CD4-positive, CD25-positive, alpha-beta regulatory T cell (primary cell): ENCODE results near the gene LRP1-AS. TPM values are rescaled to one million over a fixed set of nuclear protein-coding genes. Genes with fewer than 3 reads are reported as not detected.

Source experiments
- ATAC-seq, 2 donors: fragments of 150-1000 bp; cut with Tn5 transposase; one replicate each; pipeline ENCODE4 v1.10.0; 2021; ENCODE audit warnings: low read depth in 2 of 2, moderate number of reproducible peaks in 2 of 2, moderate library complexity in 1 of 2
- DNase-seq, 3 donors: peaks; one replicate each; pipeline versions ENCODE4 v3.0.0 to v3.0.0-alpha.2; 2012 to 2022; ENCODE audit warnings: mixed read lengths in 1 of 3
- H3K27ac ChIP-seq: one replicate; pipeline ENCODE4 v1.7.0; 2013; ENCODE audit warnings: mild to moderate bottlenecking, low read length; ENCODE audit not compliant: insufficient read depth, poor library complexity, severe bottlenecking
- H3K27me3 ChIP-seq: one replicate; pipeline ENCODE4 v1.7.0; 2013; ENCODE audit warnings: low read length; ENCODE audit not compliant: control insufficient read depth, insufficient read depth
- H3K36me3 ChIP-seq: one replicate; pipeline ENCODE4 v1.7.0; 2013; ENCODE audit warnings: mild to moderate bottlenecking, low read length, moderate library complexity; ENCODE audit not compliant: control insufficient read depth, insufficient read depth
- H3K4me1 ChIP-seq: 2 replicates; pipeline ENCODE4 v1.7.0; 2013; ENCODE audit warnings: mild to moderate bottlenecking, low read length; ENCODE audit not compliant: insufficient read depth, control insufficient read depth, poor library complexity, severe bottlenecking
- H3K4me3 ChIP-seq: one replicate; pipeline ENCODE4 v1.7.0; 2013; ENCODE audit warnings: low read depth, mild to moderate bottlenecking, low read length, moderate library complexity
- H3K9me3 ChIP-seq, 2 experiments: 1 replicate in 1 of 2; 2 replicates in 1 of 2; pipeline ENCODE4 v1.7.0; 2013; ENCODE audit warnings: low read length in 2 of 2, mild to moderate bottlenecking in 1 of 2, moderate library complexity in 1 of 2; ENCODE audit not compliant: control insufficient read depth in 2 of 2
- H3K27ac Mint-ChIP-seq, 3 donors: one replicate each; pipeline ENCODE4 v1.8.0; 2020 to 2022; ENCODE audit warnings: mild to moderate bottlenecking in 3 of 3, mixed read lengths in 3 of 3, moderate library complexity in 2 of 3
- H3K27me3 Mint-ChIP-seq: one replicate; pipeline ENCODE4 v1.8.0; 2022; ENCODE audit warnings: mild to moderate bottlenecking, mixed read lengths
- H3K36me3 Mint-ChIP-seq: one replicate; pipeline ENCODE4 v1.8.0; 2020; ENCODE audit warnings: mixed read lengths
- H3K4me1 Mint-ChIP-seq, 4 donors: one replicate each; pipeline ENCODE4 v1.8.0; 2020 to 2022; ENCODE audit warnings: mixed read lengths in 4 of 4, mild to moderate bottlenecking in 1 of 4
- H3K4me3 Mint-ChIP-seq, 4 donors: one replicate each; pipeline ENCODE4 v1.8.0; 2020 to 2022; ENCODE audit warnings: mild to moderate bottlenecking in 4 of 4, mixed read lengths in 4 of 4, moderate library complexity in 3 of 4
- H3K9me3 Mint-ChIP-seq, 7 donors: one replicate each; pipeline ENCODE4 v1.8.0; 2020 to 2022; ENCODE audit warnings: mixed read lengths in 7 of 7, mild to moderate bottlenecking in 3 of 7, moderate library complexity in 2 of 7
- polyA plus RNA-seq, 4 donors: library from polyadenylated mRNA; unstranded; fragments of 300-500 nt; fragmentation: Illumina TruSeq; gene quantifications; one replicate each; pipeline ENCODE4 v1.2.3, GENCODE V29; 2021
- total RNA-seq: library from RNA; stranded (reverse); gene quantifications from one replicate; pipeline ENCODE4 v1.2.3, GENCODE V29; 2022

Gene LRP1-AS
- total and polyA plus RNA-seq, 5 donors from 2014 or later = not detected

- Histone ChIP-seq H3K36me3 (no peaks in the 10 kb centered on the region), H3K27me3 (no peaks in the 10 kb centered on the region), H3K4me1 (no peaks in the 10 kb centered on the region), H3K4me3 (no peak overlapping the region), H3K9me3 (no peaks in the 10 kb centered on the region), H3K27ac (no peak overlapping the region)
- ATAC-seq (no peak), DNase-seq (no peak)
- Mint-ChIP-seq H3K4me1 (peaks cover 0 to 2% (median 0%) of the 10 kb centered on the region in 4 donors), H3K9me3 (no peaks in the 10 kb centered on the region), H3K27me3 (no peaks in the 10 kb centered on the region), H3K27ac (peak overlapping the region in 1 of 3 donors; percentile 42), H3K4me3 (no peak overlapping the region), H3K36me3 (peaks cover 4% of the 10 kb centered on the region)
Measured at GRCh38 chr12:57142121-57142520, 5.3 kb downstream of the LRP1-AS start.

- DNase-seq (no peak), ATAC-seq (no peak)
- no peak overlapping the region for H3K27ac ChIP-seq
- H3K36me3 ChIP-seq = no peaks in the 10 kb centered on the region
- Mint-ChIP-seq H3K4me3 (no peak overlapping the region), H3K4me1 (peaks cover 0 to 2% (median 0%) of the 10 kb centered on the region in 4 donors), H3K36me3 (peaks cover 4% of the 10 kb centered on the region), H3K27me3 (no peaks in the 10 kb centered on the region), H3K27ac (no peak overlapping the region), H3K9me3 (no peaks in the 10 kb centered on the region)
- H3K27me3 ChIP-seq = no peaks in the 10 kb centered on the region
- H3K4me1 ChIP-seq = no peaks in the 10 kb centered on the region
- H3K9me3 ChIP-seq = no peaks in the 10 kb centered on the region
- no peak overlapping the region for H3K4me3 ChIP-seq
Measured at GRCh38 chr12:57141249-57141648, 6.2 kb downstream of the LRP1-AS start.

- DNase-seq (no peak), ATAC-seq (no peak)
- Histone ChIP-seq H3K4me1 (no peaks in the 10 kb centered on the region), H3K36me3 (no peaks in the 10 kb centered on the region), H3K27me3 (no peaks in the 10 kb centered on the region), H3K4me3 (no peak overlapping the region), H3K9me3 (no peaks in the 10 kb centered on the region), H3K27ac (no peak overlapping the region)
- H3K27ac Mint-ChIP-seq = peak overlapping the region in 1 of 3 donors; percentile 12
- H3K4me3 Mint-ChIP-seq = no peak overlapping the region
- no peaks in the 10 kb centered on the region for H3K9me3 Mint-ChIP-seq
- H3K36me3 Mint-ChIP-seq = peaks cover 4% of the 10 kb centered on the region
- H3K27me3 Mint-ChIP-seq = no peaks in the 10 kb centered on the region
- peaks cover 0 to 2% (median 0%) of the 10 kb centered on the region in 4 donors for H3K4me1 Mint-ChIP-seq
Measured at GRCh38 chr12:57139796-57140649, 7.4 kb downstream of the LRP1-AS start.

- H3K4me3 Mint-ChIP-seq = no peak overlapping the region
- no peak for DNase-seq
- no peaks in the 10 kb centered on the region for H3K27me3 ChIP-seq
- H3K9me3 Mint-ChIP-seq = no peaks in the 10 kb centered on the region
- no peaks in the 10 kb centered on the region for H3K9me3 ChIP-seq
- no peak overlapping the region for H3K4me3 ChIP-seq
- H3K27ac Mint-ChIP-seq = no peak overlapping the region
- H3K4me1 ChIP-seq = no peaks in the 10 kb centered on the region
- H3K27me3 Mint-ChIP-seq = no peaks in the 10 kb centered on the region
- H3K4me1 Mint-ChIP-seq = peaks cover 0 to 2% (median 0%) of the 10 kb centered on the region in 4 donors
- H3K36me3 Mint-ChIP-seq = peaks cover 4% of the 10 kb centered on the region
- no peak overlapping the region for H3K27ac ChIP-seq
- ATAC-seq = no peak
- no peaks in the 10 kb centered on the region for H3K36me3 ChIP-seq
Measured at GRCh38 chr12:57138526-57139272, 8.7 kb downstream of the LRP1-AS start.

- H3K4me3 ChIP-seq = no peak overlapping the region
- Mint-ChIP-seq H3K4me3 (no peak overlapping the region), H3K4me1 (peaks cover 0 to 3% (median 0%) of the 10 kb centered on the region in 4 donors), H3K36me3 (peaks cover 4% of the 10 kb centered on the region), H3K9me3 (no peaks in the 10 kb centered on the region), H3K27me3 (peaks cover 13% of the 10 kb centered on the region), H3K27ac (no peak overlapping the region)
- ATAC-seq = no peak
- H3K36me3 ChIP-seq = no peaks in the 10 kb centered on the region
- H3K4me1 ChIP-seq = no peaks in the 10 kb centered on the region
- no peak overlapping the region for H3K27ac ChIP-seq
- H3K27me3 ChIP-seq = no peaks in the 10 kb centered on the region
- no peaks in the 10 kb centered on the region for H3K9me3 ChIP-seq
- DNase-seq = no peak
Measured at GRCh38 chr12:57135527-57136326, 11.7 kb downstream of the LRP1-AS start.

GRCh38 chr12:57134949-57135348 is 12.5 kb downstream of the LRP1-AS start:
- Histone ChIP-seq H3K4me1 (no peaks in the 10 kb centered on the region), H3K9me3 (no peaks in the 10 kb centered on the region), H3K36me3 (no peaks in the 10 kb centered on the region), H3K27me3 (no peaks in the 10 kb centered on the region), H3K4me3 (no peak overlapping the region), H3K27ac (no peak overlapping the region)
- Mint-ChIP-seq H3K27me3 (peaks cover 21% of the 10 kb centered on the region), H3K9me3 (no peaks in the 10 kb centered on the region), H3K4me1 (peaks cover 0 to 7% (median under 1%) of the 10 kb centered on the region in 4 donors), H3K36me3 (peaks cover 4% of the 10 kb centered on the region), H3K27ac (no peak overlapping the region), H3K4me3 (no peak overlapping the region)
- ATAC-seq (no peak), DNase-seq (no peak)

- Mint-ChIP-seq H3K4me1 (peaks cover 0 to 12% (median 3%) of the 10 kb centered on the region in 4 donors), H3K27me3 (peaks cover 26% of the 10 kb centered on the region)
- H3K36me3 ChIP-seq = no peaks in the 10 kb centered on the region
Measured at GRCh38 chr12:57133916-57134315, 13.5 kb downstream of the LRP1-AS start.

More at GRCh38 chr12:57133916-57134315, 13.5 kb downstream of the LRP1-AS start:
- H3K4me1 ChIP-seq = peaks cover 3% of the 10 kb centered on the region
- Mint-ChIP-seq H3K4me3 (no peak overlapping the region), H3K36me3 (no peaks in the 10 kb centered on the region), H3K27ac (no peak overlapping the region), H3K9me3 (no peaks in the 10 kb centered on the region)
- no peak overlapping the region for H3K27ac ChIP-seq
- ATAC-seq (no peak), DNase-seq (no peak)
- H3K27me3 ChIP-seq = no peaks in the 10 kb centered on the region
- no peaks in the 10 kb centered on the region for H3K9me3 ChIP-seq
- H3K4me3 ChIP-seq = no peak overlapping the region
